Ectodermal cell (in vitro differentiated cells): ENCODE measurements around the gene MINDY1.

Experiments used
- H3K27ac ChIP-seq: 2 replicates; pipeline ENCODE4 v1.7.0; 2013; ENCODE audit warnings: mild to moderate bottlenecking, low read depth, low read length; ENCODE audit not compliant: insufficient read depth, poor library complexity, severe bottlenecking
- H3K27me3 ChIP-seq: 2 replicates; pipeline ENCODE4 v1.7.0; 2013; ENCODE audit warnings: mild to moderate bottlenecking, low read length; ENCODE audit not compliant: insufficient read depth, control insufficient read depth, poor library complexity, severe bottlenecking
- H3K36me3 ChIP-seq: one replicate; pipeline ENCODE4 v1.7.0; 2013; ENCODE audit warnings: low read length; ENCODE audit not compliant: control insufficient read depth, insufficient read depth
- H3K4me1 ChIP-seq: one replicate; pipeline ENCODE4 v1.7.0; 2013; ENCODE audit warnings: low read length; ENCODE audit not compliant: control insufficient read depth, insufficient read depth
- H3K4me3 ChIP-seq: 2 replicates; pipeline ENCODE4 v1.7.0; 2013; ENCODE audit warnings: low read depth, low read length, control low read depth; ENCODE audit not compliant: insufficient read depth
- H3K9me3 ChIP-seq: 2 replicates; pipeline ENCODE4 v1.7.0; 2013; ENCODE audit warnings: mild to moderate bottlenecking, low read length, moderate library complexity; ENCODE audit not compliant: control insufficient read depth
- WGBS, 2 experiments: methylation state at CpG; one replicate each; pipeline ENCODE4 v1.1.7; 2013; ENCODE audit warnings: missing lambda C conversion rate in 2 of 2; 5-methylcytosine and 5-hydroxymethylcytosine counted together

Gene MINDY1

DNA sequence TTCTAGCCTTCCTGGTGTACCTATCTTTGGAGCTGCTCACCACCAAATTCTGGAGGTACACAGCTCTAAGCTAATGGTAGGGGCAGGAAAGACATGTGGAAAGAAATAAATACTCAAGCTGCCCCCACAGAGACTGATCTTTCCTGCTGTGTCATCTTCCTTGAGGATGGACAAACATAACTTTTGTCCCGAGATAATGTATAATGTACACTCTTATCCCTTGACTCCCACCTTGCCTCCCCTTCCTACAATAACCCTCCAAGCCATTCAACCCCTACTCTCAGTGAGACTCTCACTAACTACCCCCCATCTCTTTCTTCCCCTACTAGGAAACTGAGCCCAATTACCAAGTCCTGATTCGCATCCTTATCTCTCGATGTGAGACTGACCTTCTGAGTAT, 12.5 kb downstream of the MINDY1 start:
- no peaks in the 10 kb centered on the region for H3K36me3 ChIP-seq
- H3K9me3 ChIP-seq, result no peaks in the 10 kb centered on the region
- H3K4me3 ChIP-seq, result no peak overlapping the region
- H3K27me3 ChIP-seq, result no peaks in the 10 kb centered on the region
- H3K27ac ChIP-seq, result no peak overlapping the region
- peaks cover 4% of the 10 kb centered on the region for H3K4me1 ChIP-seq
- 98 to 99% methylated on average over 3 of the region's 3 CpGs for WGBS, 2 experiments

DNA sequence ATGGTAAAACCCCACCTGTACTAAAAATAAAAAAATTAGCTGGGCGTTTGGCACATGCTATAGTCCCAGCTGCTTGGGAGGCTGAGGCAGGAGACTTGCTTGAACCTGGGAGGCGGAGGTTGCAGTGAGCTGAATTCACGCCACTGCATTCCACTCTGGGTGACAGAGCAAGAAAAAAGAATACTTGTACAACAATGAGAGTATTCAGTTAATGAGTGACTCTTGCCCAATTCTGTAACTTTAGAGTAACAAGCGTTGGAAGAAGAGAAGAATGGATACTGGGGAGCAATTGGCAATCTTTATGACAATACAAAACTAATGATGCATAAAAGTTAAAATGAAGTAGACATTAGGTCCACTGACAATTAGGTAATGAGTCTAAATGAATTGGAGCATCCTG, 14.1 kb downstream of the MINDY1 start:
- Histone ChIP-seq H3K4me1 (peaks cover 4% of the 10 kb centered on the region), H3K27me3 (no peaks in the 10 kb centered on the region), H3K4me3 (no peak overlapping the region), H3K9me3 (no peaks in the 10 kb centered on the region), H3K27ac (no peak overlapping the region), H3K36me3 (no peaks in the 10 kb centered on the region)
- WGBS, 2 experiments, result 90 to 96% methylated on average over 4 of the region's 4 CpGs

DNA sequence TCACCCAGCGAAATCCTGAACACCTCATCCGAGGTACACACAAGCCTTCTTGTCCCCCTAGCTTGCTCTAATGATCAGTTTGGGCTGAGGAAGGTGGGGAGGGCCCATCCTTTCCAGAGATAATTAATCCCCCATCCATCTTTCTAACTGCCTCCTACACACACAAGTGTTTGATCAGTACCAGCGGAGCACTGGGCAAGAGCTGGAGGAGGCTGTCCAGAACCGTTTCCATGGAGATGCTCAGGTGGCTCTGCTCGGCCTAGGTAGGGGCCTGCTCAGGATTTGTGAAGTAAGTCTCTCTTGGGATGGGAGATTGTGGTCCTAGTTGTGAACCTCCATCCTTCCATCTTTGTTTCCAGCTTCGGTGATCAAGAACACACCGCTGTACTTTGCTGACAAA, 18.8 kb downstream of the MINDY1 start:
- H3K9me3 ChIP-seq, result no peaks in the 10 kb centered on the region
- no peaks in the 10 kb centered on the region for H3K4me1 ChIP-seq
- H3K27ac ChIP-seq, result no peak overlapping the region
- WGBS, 2 experiments, result 92 to 93% methylated on average over 7 of the region's 7 CpGs
- no peaks in the 10 kb centered on the region for H3K36me3 ChIP-seq
- H3K27me3 ChIP-seq, result no peaks in the 10 kb centered on the region
- no peak overlapping the region for H3K4me3 ChIP-seq

DNA sequence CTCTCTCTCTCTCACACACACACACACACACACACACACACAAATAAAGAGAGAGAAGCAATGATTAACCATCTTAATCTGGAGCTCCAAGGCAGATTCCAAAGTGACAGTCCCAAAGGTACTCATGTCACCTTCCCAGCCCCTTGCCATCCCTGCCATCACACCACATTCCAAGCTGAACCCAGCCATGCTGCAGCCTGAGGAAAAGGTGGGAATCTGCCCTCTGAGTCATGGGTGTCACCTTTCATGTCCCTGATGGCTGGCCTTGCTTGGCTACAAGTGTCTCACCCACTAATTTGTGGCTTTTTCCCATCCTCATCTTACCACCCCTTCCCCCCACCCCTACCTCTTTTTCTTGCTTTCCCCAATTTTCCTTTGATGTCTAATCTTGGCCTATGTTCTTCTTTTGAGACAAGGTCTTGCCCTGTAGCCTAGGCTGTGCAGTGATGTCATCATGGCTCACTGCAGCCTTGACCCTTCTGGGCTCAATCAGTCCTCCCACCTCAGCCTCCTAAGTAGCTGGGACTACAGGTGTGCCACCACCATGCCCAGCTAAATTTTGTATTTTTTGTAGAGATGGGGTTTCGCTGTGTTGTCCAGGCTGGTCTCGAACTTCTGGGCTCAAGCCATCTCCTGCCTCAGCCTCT, 21.4 kb downstream of the MINDY1 start:
- Histone ChIP-seq H3K36me3 (no peaks in the 10 kb centered on the region), H3K4me1 (peaks cover 11% of the 10 kb centered on the region), H3K27ac (no peak overlapping the region), H3K4me3 (no peak overlapping the region), H3K9me3 (no peaks in the 10 kb centered on the region), H3K27me3 (no peaks in the 10 kb centered on the region)
- 95 to 100% methylated on average over 2 of the region's 2 CpGs for WGBS, 2 experiments

DNA sequence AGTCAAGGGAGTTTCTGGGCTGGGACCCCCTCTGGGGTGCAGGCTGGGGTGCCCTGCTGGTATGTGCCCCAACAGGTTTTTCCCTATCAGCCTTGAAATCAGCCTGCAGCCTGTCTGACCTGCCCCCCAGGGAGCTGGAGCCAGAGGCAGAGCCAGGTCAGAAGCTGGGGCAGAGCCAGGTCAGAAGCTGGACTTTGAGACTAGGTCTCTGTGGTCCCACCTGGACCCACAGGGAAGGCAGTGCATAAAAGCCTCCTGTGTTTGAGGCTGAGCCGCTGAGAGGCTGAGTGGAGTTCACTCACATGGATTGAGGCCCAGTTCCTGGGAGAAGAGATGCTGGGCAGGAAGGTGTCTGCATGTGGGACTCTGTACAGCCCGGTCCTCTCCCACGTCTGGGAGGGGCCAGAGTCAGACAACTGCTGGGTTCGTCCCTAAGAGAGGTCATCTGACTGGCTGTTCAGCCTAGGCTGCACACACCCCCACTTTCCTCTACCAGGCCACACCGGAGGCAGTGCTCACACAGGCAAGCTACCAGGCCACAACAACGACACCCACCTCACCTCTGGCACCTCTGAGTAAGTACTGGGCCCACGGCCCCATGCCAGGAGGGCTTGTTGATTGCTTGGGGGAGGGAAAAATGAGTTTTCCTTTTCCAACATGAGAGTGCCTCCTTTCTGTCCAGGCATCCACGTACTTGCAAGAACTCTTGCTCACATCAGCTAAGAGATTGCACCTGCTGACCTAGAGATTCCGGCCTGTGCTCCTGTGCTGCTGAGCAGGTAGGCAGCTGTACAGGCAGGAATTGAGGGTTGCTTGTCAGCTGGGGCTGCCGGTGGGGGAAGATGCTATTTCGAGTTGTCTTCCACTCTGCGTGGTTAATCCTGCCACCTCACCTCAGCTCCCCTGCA, 24.6 kb downstream of the MINDY1 start, which contains the start of gene ANXA9:
Gene ANXA9, plus strand, starts transcription at position 488 of the 908 bp plus-strand sequence. CDS start 814 bp downstream, outside the sequence.
- H3K9me3 ChIP-seq, result no peaks in the 10 kb centered on the region
- 77 to 80% methylated on average over 11 to 12 of the region's 12 CpGs for WGBS, 2 experiments
- no peaks in the 10 kb centered on the region for H3K27me3 ChIP-seq
- no peak within 1 kb of the TSS for H3K4me3 ChIP-seq
- H3K27ac ChIP-seq, result no peak within 1 kb of the TSS
- peaks cover 19% of the 10 kb centered on the region for H3K4me1 ChIP-seq
- no peaks in the 10 kb centered on the region for H3K36me3 ChIP-seq

DNA sequence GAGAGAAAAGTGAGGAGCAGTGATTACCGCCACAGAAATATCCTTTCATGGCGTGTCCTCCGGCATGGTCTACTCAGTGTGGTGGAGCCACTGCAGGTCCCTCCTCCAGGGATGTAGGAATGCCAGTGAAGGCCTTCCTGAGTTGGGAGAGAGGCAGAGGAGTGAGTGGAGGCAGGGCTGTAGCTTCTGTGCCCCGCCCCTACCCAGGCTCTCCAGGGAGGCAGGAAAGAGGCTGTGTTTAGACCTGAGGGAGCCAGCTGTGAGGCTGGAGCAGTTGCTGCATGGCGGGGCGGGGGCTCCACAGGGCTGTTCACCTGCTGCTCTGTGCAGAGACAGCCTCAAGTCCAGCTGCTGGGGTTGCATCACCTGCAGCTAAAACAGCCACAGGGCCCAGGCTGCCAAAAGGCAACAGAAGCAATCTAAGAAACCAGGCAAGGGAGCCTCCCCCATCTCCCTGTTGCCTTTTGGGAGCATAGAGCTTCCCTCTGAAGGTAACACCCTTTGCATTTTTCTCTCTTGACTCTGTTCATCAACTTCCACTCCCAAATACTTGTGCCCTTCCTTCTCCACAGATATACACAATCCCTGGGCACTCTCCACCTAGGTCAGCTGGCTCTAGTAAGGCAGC, 25.4 kb downstream of the MINDY1 start:
- H3K9me3 ChIP-seq, result no peaks in the 10 kb centered on the region
- no peak overlapping the region for H3K4me3 ChIP-seq
- H3K4me1 ChIP-seq, result peaks cover 19% of the 10 kb centered on the region
- no peaks in the 10 kb centered on the region for H3K36me3 ChIP-seq
- H3K27me3 ChIP-seq, result no peaks in the 10 kb centered on the region
- H3K27ac ChIP-seq, result no peak overlapping the region
- 33% methylated on average over 6 of the region's 6 CpGs for WGBS, 2 experiments

GRCh38 chr1:150979092-150980056, 27.3 kb downstream of the MINDY1 start:
- Histone ChIP-seq H3K4me3 (no peak overlapping the region), H3K27ac (no peak overlapping the region), H3K9me3 (no peaks in the 10 kb centered on the region), H3K36me3 (no peaks in the 10 kb centered on the region), H3K27me3 (peaks cover 4% of the 10 kb centered on the region), H3K4me1 (peaks cover 19% of the 10 kb centered on the region)
- 46 to 52% methylated on average over 19 to 23 of the region's 23 CpGs for WGBS, 2 experiments

- Histone ChIP-seq H3K4me1 (peaks cover 31% of the 10 kb centered on the region), H3K36me3 (no peaks in the 10 kb centered on the region), H3K9me3 (no peaks in the 10 kb centered on the region), H3K27me3 (peaks cover 4% of the 10 kb centered on the region), H3K27ac (no peak overlapping the region), H3K4me3 (no peak overlapping the region)
- 63 to 64% methylated on average over 11 of the region's 11 CpGs for WGBS, 2 experiments
These were observed 29.6 kb downstream of the MINDY1 start for GRCh38 chr1:150976879-150977694.

GRCh38 chr1:150976401-150976821, 30.3 kb downstream of the MINDY1 start:
- no peaks in the 10 kb centered on the region for H3K9me3 ChIP-seq
- H3K4me1 ChIP-seq, result peaks cover 32% of the 10 kb centered on the region
- no peaks in the 10 kb centered on the region for H3K36me3 ChIP-seq
- 66 to 71% methylated on average over 9 of the region's 9 CpGs for WGBS, 2 experiments
- H3K27me3 ChIP-seq, result peaks cover 4% of the 10 kb centered on the region
- H3K27ac ChIP-seq, result no peak overlapping the region
- no peak overlapping the region for H3K4me3 ChIP-seq
